NCI-H748 treated with DMSO at 0.1 percent for 48 hours (cell line): ENCODE results near the gene TBC1D22B.
A peak's percentile ranks its signal among the peaks of the same experiment; 100 is the strongest.

Source experiments
- DNase-seq: peaks from one replicate; lab custom pipeline; 2025; lab: John Stamatoyannopoulos, UW

The TBC1D22B gene

GRCh38 chr6:37257634-37258404, at the start of gene TBC1D22B, which contains the start of gene TMEM217:
TBC1D22B (plus strand) TSS chr6:37257772; CDS start chr6:37257918, 146 bp downstream.
TMEM217 (minus strand) TSS chr6:37258144; CDS start chr6:37219030, 39,114 bp downstream.
- DNase-seq: peak; percentile 95

DNA sequence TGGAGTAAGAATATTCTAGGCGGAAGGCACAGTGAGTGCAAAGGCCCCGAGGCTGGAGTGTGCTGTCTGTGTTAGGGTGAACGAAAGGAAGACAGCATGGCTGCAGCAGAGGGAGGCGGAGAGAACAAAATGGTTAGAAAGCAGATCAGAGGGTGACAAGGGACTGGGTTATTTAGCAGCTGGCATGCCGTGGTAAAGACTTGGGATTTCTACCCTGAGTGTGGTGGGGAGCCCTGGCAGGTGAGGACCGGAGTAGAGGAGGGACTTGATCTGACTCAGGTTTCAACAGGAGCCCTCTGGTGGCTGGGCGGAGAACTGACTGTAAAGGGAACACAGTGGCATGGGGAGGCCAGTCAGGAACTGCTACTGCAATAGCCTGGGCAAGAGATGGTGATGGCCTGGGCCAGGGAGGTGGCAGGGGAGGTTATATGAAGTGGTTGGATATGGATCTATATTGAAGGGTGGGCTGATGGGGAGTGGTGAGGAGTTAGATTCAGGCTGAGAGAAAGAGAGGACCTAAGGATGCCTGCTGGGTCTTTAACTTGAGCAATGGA, 49.6 kb upstream of the TBC1D22B start:
- DNase-seq: peak; percentile 94

DNA sequence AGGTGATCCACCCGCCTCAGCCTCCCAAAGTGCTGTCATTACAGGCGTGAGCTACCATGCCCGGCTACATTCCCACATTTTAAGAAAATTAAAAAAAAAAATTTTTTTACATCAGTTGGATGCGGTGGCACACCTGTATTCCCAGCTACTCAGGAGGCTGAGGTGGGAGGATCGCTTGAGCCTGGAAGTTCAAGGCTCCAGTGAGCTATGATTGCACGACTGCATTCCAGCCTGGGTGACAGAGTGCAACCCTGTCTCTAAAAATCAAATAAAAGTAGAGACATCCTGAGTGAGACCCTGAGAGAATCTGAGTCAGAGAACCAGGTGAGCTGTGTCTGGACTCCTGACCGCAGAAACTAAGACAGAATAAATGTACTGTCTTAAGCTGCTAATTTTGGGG, 48.8 kb upstream of the TBC1D22B start:
- no peak for DNase-seq

GRCh38 chr6:37209461-37210205, 47.9 kb upstream of the TBC1D22B start:
- DNase-seq: no peak

- peak; percentile 86 for DNase-seq
Observed at GRCh38 chr6:37210313-37210968, 47.1 kb upstream of the TBC1D22B start.

DNA sequence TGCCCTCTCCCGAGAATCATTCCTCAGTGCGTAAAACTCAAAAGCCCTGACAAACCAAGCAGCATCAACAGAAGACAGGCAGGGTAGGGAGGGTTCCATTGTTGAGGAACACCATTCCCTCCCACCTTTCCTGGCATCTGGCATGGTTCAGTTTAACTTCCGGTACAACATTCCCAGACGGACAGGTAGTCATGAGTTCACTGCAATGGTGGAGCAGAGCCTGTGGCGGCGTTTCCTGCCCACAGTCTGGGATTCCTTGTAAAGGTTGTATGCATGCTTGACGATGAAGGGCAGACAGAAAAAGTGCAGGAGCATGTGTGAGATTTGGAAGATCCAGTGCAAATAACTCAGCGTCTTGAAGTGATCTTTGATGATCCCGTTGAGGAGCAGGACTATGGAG, 45.3 kb upstream of the TBC1D22B start:
- no peak for DNase-seq

GRCh38 chr6:37218061-37218460, 39.5 kb upstream of the TBC1D22B start:
- no peak for DNase-seq

GRCh38 chr6:37218511-37218910, 39.1 kb upstream of the TBC1D22B start:
- no peak for DNase-seq

DNA sequence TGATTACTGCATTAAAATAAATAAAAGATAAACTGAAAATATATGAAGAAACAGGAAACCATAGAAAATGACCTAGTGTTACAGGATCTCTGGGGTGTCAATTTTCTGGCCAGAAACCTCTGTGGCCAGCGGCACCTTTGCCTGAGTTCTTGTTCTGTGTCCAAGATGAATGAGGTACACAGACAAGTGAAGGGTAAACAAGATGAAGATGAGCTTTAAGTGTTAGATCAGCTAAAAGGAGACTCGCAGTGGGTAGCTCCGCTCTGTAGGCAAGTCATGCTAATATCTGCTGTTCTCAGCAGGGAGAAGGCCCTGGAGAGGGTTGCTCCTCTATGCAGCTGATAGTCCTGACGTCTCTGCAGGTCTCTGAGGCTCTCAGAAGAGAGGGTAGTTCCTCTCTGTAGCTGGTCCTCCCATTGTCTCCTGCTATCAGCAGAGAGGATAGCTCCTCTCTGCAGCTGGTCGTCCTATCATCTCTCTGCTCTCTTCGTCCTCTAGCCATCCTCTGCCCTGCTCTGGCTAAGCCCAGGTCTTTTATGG, 35.9 kb upstream of the TBC1D22B start:
- DNase-seq: no peak

DNA sequence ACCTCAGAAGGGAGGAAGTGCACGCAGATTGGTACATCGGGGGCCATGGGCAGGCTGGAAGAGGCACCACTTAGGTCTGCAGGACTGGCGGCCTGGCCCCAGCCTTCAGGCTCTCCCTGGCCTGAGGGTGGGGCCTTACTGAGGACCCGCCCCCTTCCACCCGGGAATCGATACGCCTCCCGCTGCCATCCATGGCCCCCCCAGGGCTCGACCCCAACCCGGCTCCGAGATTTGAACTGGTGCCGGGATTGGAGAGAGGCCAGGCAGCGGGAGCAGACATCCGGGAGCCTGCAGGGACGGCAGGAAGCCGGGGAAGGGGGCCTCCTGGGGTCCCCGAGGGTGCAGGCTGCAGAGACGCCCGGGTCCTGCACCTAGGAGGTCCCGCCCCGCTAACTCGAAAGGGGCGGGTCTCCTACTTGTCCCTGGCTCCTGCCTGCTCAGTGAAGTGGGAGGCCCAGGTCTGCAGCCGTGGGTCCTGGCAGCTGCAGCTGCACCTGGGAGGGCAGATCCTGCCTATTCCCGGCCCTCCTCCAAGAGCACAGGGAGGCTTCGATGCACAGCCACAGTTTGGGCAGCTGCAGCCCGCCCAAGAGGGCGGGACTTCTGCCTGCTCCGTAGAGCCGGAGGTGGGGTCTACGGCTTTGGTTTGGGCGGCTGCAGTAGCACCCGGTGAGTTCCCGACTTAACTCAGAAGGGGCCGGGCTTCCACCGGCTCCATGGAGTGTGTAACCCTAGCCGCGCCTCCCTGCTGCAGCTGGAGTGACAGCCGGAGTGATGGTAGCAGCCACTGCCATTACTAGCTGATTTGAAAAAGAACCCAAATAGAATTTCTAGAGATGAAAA, 35.2 kb upstream of the TBC1D22B start:
- peak; percentile 95 for DNase-seq

- no peak for DNase-seq
Observed at GRCh38 chr6:37222992-37223391, 34.6 kb upstream of the TBC1D22B start.

GRCh38 chr6:37225350-37226169, 32.0 kb upstream of the TBC1D22B start:
- DNase-seq: no peak

DNA sequence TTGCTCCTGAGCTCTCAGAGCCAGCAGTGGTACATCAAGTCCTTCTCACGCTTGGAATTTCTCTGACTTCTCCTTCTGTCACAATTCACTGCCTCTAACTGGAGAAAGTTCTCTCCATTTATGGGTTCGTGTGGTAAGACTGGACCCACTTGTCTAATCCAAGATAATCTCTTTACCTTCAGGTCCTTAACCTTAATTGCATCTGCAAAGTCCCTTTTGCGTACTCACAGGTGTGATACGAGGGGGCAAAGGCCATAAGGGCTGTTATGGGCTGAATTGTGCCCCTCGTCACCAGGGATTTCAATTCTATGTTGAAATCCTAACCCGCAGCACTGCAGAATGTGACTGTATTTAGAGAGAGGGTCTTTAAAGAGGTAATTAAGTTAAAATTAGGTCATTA, 27.5 kb upstream of the TBC1D22B start:
- no peak for DNase-seq

GRCh38 chr6:37232430-37233017, 25.0 kb upstream of the TBC1D22B start:
- DNase-seq: no peak

GRCh38 chr6:37233541-37233940, 24.0 kb upstream of the TBC1D22B start:
- no peak for DNase-seq

- DNase-seq: no peak
Observed at GRCh38 chr6:37236921-37237320, 20.7 kb upstream of the TBC1D22B start.

- DNase-seq: no peak
Observed at GRCh38 chr6:37237789-37238188, 19.8 kb upstream of the TBC1D22B start.

DNA sequence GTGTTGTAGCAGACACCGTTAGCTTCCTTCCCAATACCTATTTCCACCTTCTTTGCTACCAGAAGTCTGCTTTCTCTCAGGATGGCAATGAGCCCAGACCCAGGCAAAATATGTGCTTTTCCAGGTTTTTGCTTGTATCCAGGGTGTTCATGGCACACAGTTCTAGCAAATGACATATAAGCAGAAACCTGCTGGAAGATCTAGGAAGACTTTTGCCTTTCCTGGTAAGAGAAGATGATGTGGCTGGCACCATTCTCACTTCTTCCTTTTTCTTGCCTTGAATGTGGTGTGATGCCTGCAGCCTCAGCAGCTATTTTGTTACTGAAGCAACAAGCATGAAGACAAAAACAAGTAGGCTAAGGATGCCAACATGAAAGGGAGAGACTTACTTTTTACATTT, 19.2 kb upstream of the TBC1D22B start:
- no peak for DNase-seq

DNA sequence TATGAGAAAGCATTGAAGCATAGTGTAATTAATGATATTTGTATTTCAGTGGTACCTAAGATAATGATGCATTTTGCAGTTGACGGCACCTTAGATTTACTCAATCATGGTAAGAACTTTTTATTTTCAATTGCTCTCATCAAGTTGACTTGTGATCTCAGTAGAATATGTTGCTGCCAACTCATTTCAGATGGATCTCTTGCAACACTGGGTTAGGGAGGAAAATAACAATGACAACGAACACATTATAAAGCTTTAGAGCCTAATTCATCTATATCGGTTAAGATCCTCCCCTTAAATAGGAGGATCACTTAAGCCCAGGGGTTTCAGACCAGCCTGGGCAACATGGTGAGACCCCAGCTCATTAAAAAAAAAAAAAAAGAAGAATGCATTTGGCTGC, 18.0 kb upstream of the TBC1D22B start:
- DNase-seq: no peak
